T-helper 1 cell (primary cell): ENCODE measurements around the gene AGO3.

ENCODE experiments used
- DNase-seq, 5 donors: peaks; one replicate each; pipeline ENCODE4 v3.0.0-alpha.2; 2012 to 2020

The AGO3 gene

DNA sequence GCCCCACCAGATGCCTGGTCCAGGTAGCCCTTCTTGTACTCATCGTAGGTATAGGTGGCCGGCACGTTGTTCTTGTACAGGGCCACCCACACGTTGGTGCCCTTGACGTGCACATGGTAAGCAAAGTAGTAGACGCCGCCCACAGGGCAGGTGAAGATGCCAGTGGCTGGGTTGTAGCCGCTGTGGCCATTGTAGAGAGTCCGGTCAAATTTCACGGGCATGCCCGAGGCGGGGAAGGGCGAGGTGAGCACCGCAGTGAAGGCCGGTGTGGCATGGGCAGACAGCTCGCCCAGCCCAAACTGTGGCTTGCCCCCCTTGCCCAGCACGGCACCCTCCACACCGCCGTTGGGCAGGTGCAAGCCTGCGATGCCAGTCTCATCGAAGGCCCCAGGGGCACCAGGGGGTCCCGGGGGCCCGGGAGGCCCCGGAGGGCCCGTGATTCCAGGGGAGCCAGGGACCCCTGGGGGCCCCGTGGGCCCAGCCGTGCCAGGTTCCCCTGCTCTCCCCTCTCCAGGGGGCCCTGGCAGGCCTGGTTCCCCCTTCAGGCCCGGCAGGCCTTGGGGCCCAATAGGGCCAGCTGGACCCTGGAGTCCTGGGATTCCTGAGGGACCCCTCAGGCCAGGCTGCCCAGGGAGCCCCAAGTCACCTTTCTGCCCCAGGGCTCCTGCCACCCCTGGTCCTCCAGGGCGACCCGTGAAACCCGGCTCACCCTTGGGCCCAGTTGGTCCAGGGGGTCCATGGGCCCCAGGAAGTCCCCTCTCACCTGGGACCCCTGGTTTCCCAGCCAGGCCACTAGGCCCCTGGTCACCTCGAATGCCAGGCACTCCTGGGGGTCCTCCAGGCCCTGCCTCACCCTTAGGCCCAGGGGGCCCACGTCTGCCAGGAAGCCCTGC, 167.0 kb downstream of the AGO3 start:
- no peak for DNase-seq

GRCh38 chr1:36098650-36099365, 167.9 kb downstream of the AGO3 start:
- no peak for DNase-seq

- DNase-seq, result peak; percentile 32 to 71 (median 59)
These were observed 168.9 kb downstream of the AGO3 start for GRCh38 chr1:36099681-36100341.

DNA sequence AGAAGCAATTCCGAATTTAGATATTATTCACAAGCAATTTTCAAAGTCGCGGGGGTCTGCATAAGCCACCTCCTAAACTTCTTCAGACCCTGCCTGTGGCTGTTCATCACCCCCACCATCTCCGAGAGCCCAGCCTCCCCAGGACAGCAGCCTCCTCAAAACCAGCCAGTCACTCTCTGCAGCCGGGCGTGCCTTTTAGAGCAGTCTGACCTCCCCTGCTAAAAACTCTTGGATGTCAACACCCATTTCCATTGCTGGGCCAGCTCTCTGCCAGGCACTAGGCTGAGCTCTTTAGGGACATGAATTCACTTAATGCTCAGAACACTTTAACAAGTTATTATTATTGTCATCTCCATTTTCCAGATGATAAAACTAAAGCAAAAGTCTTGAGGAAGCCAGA, 169.5 kb downstream of the AGO3 start:
- no peak for DNase-seq

GRCh38 chr1:36101546-36101945, 170.6 kb downstream of the AGO3 start:
- no peak for DNase-seq

GRCh38 chr1:36106269-36106668, 175.4 kb downstream of the AGO3 start:
- DNase-seq, result no peak

GRCh38 chr1:36107394-36107793, 176.5 kb downstream of the AGO3 start:
- no peak for DNase-seq

- no peak for DNase-seq
These were observed 177.4 kb downstream of the AGO3 start for GRCh38 chr1:36108314-36108713.

- DNase-seq, result peak in 2 of 5 donors; percentile 18 to 43
These were observed 178.3 kb downstream of the AGO3 start for GRCh38 chr1:36109041-36109679.

DNA sequence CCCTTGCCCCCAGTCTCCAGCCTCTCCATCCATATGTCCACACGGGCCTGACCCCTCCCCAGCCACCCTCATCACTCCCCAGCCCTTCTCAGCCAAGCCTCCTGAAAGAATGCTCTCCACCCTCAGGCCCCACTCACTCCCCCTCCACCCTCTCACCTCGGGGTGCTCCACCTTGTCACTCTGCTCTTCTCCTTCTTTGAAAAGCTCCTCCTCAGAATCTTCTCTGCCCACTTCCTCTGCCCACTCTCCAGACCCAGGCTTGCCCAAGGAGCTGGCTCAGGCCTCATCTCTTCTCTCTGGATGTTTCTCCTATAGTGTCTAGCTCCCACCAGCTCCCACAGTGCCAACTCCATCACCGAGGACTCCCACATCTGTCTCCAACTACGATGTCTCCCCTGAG, 180.2 kb downstream of the AGO3 start:
- DNase-seq, result no peak

DNA sequence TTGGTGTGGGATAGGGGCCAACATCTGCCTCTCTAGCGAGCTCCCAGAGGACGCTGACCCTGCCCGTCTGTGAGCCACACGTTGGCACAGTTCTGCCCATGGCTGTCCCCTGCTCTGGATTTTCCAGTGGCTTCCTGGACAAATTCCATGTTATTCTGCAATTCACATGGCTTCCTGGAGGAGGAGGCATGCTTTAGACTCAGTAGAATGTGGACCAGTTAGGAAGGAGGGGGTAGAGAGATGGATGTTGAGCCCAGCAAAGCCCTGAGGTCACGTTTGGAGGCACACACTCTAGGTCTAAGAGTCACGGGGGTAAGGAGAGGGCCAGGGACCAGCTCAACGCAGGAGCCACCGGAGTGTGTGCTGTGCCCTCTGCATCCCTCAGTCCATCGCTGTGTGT, 181.9 kb downstream of the AGO3 start:
- DNase-seq, result no peak

- no peak for DNase-seq
These were observed 183.5 kb downstream of the AGO3 start for GRCh38 chr1:36114371-36114770.

- DNase-seq, result no peak
These were observed 184.3 kb downstream of the AGO3 start for GRCh38 chr1:36115200-36115669.

- no peak for DNase-seq
These were observed 185.0 kb downstream of the AGO3 start for GRCh38 chr1:36115931-36116330.

DNA sequence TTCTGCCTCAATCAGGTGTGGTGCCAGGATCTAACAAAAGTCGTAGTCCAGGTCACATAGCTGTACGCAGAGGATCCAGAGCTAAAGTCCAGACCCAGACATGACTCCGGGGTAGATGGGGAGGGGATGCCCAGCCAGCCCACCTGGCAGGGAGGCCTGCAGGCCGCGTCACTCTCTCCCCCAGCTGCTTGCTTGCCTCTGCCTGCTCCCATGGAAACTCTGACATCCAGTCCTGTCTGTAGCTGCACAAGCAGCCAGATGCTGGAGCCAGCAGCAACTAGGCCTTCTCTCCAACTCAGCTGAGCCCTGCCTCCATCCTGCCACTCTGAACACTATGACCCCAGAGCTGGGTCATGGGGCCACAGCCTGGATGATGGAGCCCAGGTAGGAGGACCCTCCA, 186.0 kb downstream of the AGO3 start:
- DNase-seq, result no peak

GRCh38 chr1:36118447-36119204, 187.7 kb downstream of the AGO3 start:
- DNase-seq, result no peak

DNA sequence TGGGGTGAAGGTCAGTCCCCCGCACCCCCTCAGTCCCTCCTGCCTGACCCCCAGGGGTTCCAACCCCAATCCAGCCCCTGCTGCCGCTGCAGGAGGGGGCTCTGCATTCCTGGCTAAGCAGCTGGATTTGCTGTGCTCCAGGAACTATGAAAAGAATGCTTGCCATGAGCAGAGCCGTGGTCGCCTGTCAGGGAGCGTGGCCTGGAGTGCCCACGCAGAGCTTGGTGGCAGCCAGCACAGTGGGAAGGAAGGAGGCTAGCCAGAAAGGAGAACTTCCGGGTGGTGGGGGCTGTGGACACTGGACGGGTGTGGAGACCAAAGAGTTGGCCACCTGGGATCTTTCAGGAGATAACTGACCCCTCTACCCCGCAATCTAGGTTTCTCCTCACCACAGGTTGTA, 188.6 kb downstream of the AGO3 start:
- no peak for DNase-seq
